Middle frontal gyrus (tissue), 1 donor: ENCODE measurements around the gene EFNB1.

ENCODE experiments used
- DNase-seq: peaks from one replicate; pipeline ENCODE4 v3.0.0-alpha.2; 2015; ENCODE audit warnings: low spot score; ENCODE audit errors: extremely low spot score

Gene EFNB1

GRCh38 chrX:68880846-68881552, 52.2 kb downstream of the EFNB1 start:
- no peak for DNase-seq

GRCh38 chrX:68881911-68882310, 53.1 kb downstream of the EFNB1 start:
- DNase-seq, result no peak

- no peak for DNase-seq
Observed at GRCh38 chrX:68883800-68884199, 55.0 kb downstream of the EFNB1 start.

- DNase-seq, result no peak
Observed at GRCh38 chrX:68889249-68889648, 60.4 kb downstream of the EFNB1 start.
